ENCODE data around the gene KLHDC4. TPM values are rescaled to one million over a fixed set of nuclear protein-coding genes. Genes with fewer than 3 reads are reported as not detected.
"Not testable (repeated sequence)": the region's sequence is repeated elsewhere in the genome, so short reads cannot be mapped to it uniquely, and the experiment has no call there.

Gene KLHDC4
- total RNA-seq, 1 experiment from 2014 or later, result 41.2 TPM

DNA sequence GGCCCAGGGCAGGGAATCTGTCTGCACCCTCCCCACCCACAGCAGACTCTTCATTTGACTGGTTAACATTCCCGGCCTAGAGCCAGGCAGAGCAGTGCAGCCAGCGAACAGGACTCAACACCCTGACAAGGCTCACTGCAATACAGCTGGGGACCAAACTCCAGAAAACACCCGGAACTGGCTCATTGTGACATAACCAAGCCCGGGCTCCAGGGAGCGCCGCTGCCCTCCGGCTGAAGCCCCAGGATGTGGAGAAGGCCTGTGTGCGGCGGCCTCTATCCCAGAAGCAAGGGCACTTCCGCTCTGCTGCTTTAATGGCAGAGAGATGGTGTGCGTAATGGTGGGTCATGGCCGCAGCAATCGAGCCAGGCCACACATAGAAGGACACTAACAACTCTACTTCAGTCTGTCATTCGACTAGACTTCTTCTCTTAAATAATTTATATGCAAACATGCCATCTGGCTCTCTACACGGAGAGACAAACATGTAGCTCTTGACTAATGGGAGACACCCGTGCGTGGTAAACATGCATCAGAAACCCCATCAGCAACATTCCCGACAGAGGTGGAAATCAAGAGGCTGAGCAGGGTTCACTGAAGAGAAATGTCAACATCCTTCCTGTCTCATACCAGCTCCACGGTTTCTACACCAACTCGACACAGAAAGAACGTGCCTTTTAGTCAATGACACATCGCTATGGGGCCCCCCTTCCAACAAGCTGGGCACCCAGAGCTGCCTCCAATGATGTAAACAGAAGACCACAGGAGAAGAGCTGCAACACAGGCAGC lies 18.0 kb downstream of the KLHDC4 start:
- no peak for DNase-seq (ENCODE audit: low spot score)
- in situ Hi-C loops (cut with HindIII; ENCODE audit: low sequenced_read_pairs), result no loop called here

DNA sequence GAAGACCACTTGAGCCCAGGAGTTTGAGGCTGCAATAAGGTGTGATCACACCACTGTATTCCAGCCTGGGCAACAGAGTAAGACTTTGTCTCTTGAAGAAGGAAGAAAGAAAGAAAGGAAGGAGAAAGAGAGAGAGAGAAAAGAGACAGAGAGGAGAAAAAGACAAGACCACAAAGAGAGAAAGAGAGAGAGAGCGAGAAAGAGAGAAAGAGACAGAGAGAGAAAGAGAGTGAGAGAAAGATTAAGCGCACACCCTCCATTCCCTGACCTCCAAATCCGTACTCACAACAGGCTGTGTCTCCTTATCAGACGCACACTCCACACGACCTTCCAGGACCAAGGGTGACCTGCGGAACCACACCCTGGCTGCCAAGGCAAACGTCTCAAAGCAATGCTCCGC lies 19.6 kb downstream of the KLHDC4 start:
- DNase-seq (ENCODE audit: low spot score), result no peak
- in situ Hi-C loops (cut with HindIII; ENCODE audit: low sequenced_read_pairs), result no loop called here

DNA sequence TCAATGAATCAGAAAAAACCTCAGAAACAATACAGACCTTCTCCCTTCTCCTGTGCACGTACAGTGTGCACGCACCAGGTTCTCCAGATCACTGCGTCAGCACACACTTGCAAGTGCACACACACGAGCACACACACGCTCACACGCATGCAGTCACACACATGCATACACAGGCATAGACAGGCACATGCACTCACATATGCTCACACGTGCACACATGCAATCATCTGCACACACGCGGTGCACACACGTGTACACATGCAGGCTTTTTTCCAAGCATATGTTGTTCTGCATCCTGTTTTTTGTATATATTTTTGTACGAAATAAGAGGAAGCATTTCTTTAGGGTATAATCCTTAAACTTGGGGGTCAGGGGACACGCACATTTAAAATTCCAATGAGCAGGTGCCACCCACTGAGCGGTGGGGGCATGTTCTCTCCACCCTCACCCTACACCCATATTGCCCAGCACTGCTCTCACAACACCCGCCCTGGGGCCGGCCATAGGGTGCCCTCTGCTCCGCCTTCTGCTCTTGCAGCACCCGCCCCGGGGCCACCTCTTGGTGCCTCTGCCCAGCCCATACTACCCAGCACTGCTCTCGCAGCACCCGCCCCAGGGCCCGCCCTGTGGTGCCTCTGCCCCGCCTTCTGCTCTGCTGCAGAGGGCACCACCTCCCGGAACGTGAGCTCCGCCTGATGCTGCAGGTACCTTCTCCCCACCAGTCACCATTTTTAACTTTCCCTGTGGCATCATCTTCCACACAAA lies 20.9 kb downstream of the KLHDC4 start:
- in situ Hi-C loops (cut with HindIII; ENCODE audit: low sequenced_read_pairs), result no loop called here
- no peak for DNase-seq (ENCODE audit: low spot score)

DNA sequence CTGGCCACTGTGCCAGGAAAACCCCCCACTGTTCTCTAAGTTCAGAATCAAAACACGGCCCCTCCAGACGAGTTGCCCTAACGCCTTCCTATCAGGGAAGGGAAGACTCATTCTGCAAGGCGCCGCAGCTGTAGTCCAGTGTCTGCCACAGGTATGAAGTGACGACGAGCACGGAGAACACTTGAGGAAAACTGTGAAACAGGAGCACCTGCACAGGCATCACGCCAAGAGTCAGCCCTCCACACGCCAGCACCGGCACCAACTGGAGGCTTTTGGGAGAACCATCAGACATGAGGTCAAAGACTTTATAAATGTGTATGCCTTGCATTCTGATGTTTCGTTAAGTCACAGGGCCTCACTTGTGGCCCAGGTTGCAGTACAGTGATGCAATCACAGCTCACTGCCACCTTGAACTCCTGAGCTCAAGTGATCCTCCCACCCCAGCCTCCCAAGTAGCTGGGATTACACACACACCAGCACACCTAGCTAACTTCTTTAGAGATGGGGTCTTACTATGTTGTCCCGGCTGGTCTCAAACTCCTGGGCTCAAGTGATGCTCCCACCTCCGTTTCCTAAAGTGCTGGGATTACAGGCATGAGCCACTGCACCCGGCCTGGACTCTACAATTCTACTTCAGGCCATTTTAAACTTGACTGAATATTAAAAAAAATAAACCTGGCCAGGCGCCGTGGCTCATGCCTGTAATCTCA lies 22.9 kb downstream of the KLHDC4 start:
- in situ Hi-C loops (cut with HindIII; ENCODE audit: low sequenced_read_pairs), result no loop called here
- no peak for DNase-seq (ENCODE audit: low spot score)

DNA sequence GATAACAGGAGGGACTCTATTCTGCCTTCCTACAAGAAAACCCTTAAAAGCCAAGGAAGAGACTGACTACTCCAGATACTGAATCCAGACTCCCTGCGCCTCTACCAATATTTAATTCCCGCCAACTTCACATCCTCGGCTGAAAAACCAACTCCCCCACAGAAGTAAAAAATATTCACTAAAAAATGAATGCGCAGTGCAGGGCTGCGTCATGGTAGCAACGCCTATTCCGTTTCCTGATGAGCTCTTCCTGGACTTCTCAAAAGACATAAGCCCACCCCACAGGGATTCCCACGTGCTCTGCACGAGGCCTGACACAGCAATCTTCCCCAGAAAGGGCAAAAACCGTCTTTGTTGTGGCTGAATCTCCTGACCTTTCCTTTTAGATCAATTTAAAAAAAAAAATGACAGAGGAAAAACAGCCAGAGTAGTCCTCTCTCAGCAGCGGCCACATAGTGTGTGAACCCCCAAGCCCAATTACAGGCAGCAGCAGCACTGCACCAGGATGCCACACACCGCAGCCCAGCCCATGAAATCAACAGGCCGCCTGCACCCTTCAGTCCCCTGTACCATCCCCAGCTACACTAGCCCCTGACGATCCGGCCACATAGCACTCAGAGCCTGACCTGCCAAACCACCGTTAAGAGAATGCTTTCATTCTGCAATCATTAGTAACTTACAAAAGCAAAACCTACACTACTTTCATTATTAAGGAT lies 23.9 kb downstream of the KLHDC4 start:
- in situ Hi-C loops (cut with HindIII; ENCODE audit: low sequenced_read_pairs), result no loop called here
- DNase-seq (ENCODE audit: low spot score), result no peak

DNA sequence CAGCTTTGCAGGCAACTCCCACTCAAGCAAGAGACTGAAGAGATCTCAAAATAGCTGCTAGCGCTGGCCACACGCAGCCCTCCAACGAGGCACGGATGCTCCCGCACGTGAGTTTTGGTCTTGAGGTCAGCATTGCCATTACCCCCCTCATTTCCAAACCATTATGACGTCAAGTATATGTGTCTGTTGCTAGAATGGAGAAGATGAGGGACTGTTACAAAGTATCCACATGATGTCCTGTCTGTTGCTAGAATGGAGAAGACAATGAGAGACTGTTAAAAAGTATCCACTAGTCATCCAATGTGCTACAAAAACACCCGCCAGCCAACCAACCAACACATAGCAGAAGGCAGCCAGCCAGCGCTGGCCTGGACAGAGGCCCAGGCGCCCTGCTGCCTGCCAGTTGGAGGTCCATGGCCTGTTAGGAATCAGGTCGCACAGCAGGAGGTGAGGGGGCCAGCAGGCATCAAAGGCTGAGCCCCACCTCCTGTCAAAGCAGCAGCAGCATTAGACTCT lies 24.8 kb downstream of the KLHDC4 start:
- in situ Hi-C loops (cut with HindIII; ENCODE audit: low sequenced_read_pairs), result no loop called here
- DNase-seq (ENCODE audit: low spot score), result peak; percentile 17

DNA sequence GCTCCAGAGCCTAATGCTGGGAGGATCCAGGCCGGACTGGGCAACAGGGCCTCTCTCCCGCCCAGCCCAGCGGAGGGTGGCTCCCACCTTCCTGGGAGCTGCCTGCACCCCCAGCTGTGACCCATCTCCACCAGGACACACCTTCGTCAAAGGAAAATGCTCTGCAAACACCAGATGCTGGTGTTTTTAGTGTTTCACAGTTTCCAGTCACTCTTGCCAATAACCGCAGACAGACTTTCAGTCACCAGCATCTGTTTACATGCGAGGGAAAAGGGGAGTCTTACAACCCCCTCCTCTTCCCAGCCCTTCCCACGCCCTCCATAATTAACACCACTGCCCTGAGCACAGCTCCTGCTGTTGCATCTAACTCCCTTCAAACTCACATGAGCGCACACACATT lies 25.3 kb downstream of the KLHDC4 start:
- in situ Hi-C loops (cut with HindIII; ENCODE audit: low sequenced_read_pairs), result no loop called here

DNA sequence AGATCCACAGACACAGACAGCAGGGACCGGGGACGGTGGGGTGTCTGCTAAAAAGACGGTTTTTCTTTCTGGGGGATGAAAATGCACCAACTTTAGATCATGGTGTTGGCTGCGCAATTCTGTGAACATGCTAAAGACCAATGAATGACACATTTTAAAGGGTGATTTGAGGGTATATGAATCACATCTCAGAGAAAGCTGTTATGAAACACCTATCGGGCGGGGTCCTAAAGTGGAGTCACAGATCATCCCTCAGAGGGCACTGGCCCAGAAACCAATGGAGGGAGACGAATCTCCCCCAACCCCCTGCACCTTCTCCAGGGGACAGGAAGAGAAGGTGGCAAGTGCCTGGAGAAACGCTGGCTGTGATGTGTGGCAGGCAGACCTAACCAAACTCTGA lies 26.0 kb downstream of the KLHDC4 start:
- no peak for DNase-seq (ENCODE audit: low spot score)
- in situ Hi-C loops (cut with HindIII; ENCODE audit: low sequenced_read_pairs), result no loop called here

More for the DNA sequence above, 25.3 kb downstream of the KLHDC4 start:
- no peak for DNase-seq (ENCODE audit: low spot score)

DNA sequence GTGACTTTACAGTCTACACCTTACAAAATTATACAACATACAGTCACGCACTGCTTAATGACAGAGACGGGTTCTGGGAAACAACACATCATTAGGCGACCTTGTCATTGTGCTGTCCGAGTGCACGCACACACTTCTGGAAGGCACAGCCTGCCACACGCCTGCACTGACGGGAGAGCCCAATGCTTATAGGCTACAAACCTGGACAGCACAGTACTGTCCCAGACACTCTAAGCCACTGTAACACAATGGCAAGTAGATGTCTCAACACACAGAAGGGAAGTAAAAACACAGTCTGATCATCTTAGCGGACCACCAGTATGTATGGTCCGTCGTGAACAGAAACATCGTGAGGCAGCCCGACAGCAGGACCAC lies 29.8 kb downstream of the KLHDC4 start:
- in situ Hi-C loops (cut with HindIII; ENCODE audit: low sequenced_read_pairs), result no loop called here
- no peak for DNase-seq (ENCODE audit: low spot score)

DNA sequence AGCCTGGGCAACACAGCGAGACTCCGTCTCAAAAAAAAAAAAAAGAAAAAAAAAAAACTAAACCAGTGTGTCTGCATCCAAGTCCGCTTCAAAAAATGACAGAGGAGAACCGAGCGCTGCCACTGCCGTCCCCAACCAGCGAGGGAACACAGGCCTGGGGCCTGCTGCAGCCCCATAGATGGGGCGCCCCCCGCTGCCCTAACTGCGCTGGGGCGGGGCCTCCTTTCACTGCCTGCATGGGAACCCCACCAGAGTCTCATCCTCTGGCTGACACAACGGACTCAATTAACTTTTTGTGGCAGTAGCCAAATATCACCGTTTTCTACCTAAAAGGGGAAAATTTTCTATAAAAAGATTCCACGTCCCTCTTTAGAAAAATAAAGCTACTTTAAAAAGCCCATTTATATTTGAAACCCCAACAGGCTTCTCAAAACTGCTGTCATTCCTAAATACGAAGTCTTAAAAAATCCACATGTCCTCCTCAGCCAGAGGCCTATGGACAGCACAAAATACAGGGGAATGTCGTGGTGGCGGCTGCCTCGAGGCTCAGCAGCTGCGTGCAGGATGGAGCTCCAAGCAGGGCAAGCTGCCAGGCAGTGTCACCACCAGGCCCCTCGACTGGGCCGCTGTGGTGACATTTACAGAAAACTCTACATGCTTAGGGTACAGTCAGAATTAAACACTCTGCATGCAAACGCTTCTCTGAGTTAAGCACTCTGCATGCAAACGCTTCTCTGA lies 30.3 kb downstream of the KLHDC4 start:
- in situ Hi-C loops (cut with HindIII; ENCODE audit: low sequenced_read_pairs), result no loop called here
- DNase-seq (ENCODE audit: low spot score), result no peak

DNA sequence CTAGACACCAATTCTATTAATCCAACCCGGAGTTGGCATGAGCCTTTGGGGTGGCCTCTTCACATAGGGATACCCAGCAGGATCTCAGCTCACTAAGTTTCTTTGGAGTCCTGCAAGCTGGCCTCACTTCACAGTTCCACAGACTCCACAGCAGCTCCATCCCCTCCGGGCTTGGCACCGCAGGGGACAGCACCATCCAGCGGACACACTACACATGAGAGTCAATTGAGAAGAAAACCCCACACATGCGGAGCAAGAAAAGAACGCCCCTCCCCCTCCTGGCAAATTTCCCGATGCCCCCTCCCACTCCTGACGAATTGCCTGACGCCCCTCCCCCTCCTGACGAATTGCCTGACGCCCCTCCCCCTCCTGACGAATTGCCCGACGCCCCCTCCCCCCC lies 31.1 kb downstream of the KLHDC4 start:
- DNase-seq (ENCODE audit: low spot score), result no peak
- in situ Hi-C loops (cut with HindIII; ENCODE audit: low sequenced_read_pairs), result no loop called here

DNA sequence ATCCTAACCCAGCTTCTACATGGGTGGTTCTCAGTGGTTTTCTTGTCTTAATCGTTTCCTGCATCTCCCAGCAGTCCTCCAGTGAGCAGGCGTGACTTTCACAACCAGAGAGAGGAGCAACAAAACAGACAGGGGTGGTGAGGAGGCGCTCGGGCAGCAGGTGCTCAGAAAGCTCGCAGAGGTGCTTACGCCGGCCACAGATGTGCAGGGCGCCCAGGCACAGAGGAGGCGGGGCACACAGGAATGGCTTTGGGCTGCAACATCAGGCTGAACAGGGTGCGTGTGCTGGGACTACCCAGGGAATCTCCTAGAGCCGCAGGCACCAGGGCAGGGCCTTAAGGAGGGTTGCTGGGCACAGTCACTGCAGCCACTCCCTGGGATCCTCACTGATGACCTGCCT lies 32.6 kb downstream of the KLHDC4 start:
- DNase-seq (ENCODE audit: low spot score), result no peak
- in situ Hi-C loops (cut with HindIII; ENCODE audit: low sequenced_read_pairs), result no loop called here

DNA sequence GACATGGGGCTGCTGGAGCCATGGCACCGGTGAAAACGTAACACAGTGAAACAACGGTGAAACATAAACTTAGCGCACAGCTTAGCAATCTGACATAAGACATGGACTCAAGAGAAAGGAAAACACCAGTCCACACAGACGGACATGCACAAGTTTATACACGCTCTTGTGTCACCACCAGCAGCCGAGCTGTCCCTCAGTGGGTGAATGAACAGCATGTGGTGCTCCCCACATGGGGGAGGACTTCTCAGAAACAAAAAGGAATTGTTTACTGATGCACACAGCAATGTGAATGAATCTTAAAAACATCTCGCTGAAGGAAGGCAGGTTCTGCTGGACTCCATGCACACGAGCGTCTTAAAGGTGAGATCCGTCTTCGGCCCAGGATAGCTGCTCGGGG lies 34.2 kb downstream of the KLHDC4 start:
- DNase-seq (ENCODE audit: low spot score), result no peak
- in situ Hi-C loops (cut with HindIII; ENCODE audit: low sequenced_read_pairs), result no loop called here

DNA sequence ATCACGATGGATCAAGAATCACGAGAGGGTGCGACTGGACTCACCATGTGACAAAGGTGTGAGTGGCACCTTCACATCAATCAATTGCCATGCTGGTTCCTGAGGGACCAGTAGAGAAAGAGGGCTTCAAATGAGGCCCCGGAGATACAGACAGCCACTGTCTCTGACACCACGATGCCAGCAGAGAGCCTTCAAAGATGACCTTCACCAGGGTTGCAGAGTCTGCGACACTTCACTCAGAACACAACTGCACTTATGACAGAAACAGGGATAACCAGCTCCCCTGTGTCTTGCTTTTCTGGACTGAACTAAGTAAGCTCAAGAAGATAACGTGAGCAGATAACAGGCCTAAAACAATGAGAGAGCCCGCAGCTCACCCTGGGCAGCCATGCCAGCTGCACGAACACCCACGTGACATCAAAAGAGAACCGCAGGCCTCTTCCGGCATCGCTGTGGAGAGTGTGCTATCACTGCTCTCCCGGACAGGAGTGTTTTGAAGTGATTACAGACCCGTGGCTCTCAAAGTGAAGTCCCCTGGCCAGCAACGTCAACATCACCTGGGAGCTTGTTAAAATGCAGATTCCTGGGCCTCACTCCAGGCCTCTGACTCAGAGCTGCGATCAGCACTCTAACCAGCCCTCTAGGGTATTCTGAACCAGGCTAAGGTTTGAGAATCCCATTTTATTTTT lies 36.4 kb downstream of the KLHDC4 start:
- no peak for DNase-seq (ENCODE audit: low spot score)
- in situ Hi-C loops (cut with HindIII; ENCODE audit: low sequenced_read_pairs), result no loop called here

DNA sequence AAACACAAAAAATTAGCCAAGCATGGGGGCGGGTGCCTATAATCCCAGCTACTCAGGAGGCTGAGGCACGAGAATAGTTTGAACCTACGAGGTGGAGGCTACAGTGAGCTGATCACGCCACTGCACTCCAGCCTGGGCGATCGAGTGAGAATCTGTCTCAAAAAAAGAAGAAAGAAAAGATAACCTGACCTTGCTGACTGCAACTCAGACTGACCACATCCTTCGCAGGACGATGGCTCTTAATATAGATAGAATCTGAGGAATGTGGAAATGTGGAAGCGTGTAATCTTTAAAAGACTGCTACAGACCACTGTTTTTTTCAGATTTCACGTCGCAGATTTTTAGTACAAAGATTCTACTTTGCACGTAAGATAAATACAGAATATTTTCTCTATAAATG lies 37.8 kb downstream of the KLHDC4 start:
- in situ Hi-C loops (cut with HindIII; ENCODE audit: low sequenced_read_pairs), result no loop called here
- DNase-seq (ENCODE audit: low spot score), result no peak

DNA sequence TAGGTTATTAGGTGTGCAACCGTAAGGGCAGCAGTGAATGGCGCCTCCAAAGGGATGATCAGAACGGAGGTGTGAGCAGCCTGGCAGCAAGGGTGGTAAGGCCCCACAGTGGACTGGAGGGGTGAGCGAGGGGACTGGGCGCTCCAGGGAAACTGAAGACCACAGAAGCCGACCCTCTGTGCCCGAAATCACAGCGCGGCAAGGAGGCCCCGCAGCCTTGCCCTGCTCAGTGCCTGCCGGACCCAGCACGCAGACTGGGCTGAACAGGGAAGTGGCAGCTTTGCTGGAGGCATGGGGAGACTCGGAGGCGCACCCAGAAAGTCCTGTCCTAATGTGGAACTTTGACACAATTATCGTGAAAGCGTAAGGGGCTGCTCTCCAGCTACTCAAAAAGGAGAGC lies 38.4 kb downstream of the KLHDC4 start:
- DNase-seq (ENCODE audit: low spot score), result no peak
- in situ Hi-C loops (cut with HindIII; ENCODE audit: low sequenced_read_pairs), result no loop called here

DNA sequence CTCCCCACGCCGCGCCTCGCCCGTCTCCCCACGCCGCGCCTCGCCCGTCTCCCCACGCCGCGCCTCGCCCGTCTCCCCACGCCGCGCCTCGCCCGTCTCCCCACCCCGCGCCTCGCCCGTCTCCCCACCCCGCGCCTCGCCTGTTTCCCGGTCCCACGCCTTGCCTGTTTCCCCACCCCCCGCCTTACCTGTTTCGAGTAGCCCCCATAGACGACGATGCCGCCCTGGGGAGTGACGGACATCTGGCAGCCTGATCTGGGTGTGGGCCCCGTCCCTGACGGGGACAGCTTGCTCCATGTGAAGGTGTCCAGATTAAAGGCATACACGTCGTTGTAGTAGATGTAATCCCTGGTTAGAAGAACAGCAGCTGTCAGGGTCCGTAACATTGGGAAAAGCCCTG lies 39.2 kb downstream of the KLHDC4 start:
- in situ Hi-C loops (cut with HindIII; ENCODE audit: low sequenced_read_pairs); DNase-seq (ENCODE audit: low spot score): not testable (repeated sequence)

DNA sequence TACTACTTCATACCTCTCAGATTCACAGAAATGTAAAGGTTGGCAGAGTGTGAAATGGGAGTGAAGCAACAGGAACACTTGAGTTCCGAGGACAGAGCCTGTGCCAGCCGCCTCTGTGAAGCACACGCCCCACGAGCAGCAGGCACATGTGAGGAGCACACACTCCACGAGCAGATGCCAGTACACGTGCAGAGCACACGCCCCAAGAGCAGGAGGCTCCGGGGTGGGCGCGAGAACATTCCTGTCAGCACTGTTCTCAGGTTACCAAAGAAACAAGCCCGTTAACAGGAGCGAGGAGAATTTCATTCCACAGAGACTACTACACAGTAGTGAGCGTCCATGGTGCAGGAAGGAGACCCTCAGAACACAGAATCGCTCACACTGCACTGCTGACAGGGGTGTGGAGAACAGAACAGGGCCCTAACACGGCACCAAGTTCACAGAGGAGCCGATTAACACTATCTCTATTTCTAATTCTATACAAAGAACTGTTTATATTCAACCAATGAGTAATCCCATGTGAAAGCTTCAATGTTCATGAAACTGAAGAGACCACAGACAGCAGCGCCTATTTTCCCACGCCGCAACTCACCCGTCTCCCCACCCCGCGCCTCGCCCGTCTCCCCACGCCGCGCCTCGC lies 40.1 kb downstream of the KLHDC4 start:
- in situ Hi-C loops (cut with HindIII; ENCODE audit: low sequenced_read_pairs), result no loop called here
- no peak for DNase-seq (ENCODE audit: low spot score)
